ENCODE measurements around the gene TXNDC2. TPM values are rescaled to one million over a fixed set of nuclear protein-coding genes. Genes with fewer than 3 reads are reported as not detected.

TXNDC2 gene
- total and polyA plus RNA-seq, 9 of the 15 experiments (the other 6 are each of a cell fraction or from before 2014, with no cell fraction given), result 1.2 to 4.9 (median 2.3) TPM

DNA sequence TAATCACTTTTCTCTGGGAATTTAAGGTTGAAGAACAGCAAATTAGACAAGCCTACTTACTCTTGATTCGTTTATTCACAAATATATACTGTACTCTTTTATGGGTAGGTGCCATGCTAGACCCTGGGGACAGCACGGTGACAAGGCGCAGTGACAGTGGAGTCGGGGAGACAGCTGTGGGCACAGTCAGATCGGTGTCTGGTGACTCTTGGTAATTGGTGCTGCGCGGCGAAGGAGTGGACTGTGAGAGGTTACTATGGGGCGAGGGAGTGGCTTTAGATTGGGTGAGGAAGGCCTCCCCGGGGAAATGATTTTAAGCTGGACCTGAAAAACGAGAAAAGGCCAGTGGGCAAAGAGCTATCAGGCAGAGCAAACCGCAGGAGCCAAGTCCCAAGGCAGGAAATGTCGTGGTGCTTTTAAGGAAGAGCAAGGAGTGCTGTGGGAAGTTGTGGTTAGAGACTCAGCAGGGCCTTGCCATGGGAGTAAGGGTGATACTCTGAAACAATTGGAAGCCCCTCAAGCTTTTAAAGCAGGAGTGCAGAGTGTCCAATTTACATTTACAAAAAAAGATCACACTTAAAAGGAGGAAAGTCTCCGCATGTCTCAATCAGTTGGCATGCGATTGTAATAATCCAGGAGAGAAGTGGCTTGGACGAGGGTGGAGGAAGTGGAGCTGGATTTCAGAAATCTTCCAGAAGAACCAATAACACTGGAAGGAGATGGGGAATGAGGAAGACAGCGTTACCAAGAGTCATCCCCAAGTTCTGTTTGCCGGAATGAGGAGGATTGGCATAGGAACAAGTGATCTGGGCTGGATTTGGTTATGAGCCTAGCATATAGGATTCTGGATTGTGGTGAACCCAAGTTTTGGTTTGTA is 36.1 kb upstream of the TXNDC2 start (continued):
- no peak for TF ChIP-seq HNRNPLL (IDR thresholded peaks at IDR 0.05; ENCODE audit: low read depth, low read length, poor library complexity, severe bottlenecking)
- TF ChIP-seq CCNT2 (IDR thresholded peaks at IDR 0.05; ENCODE audit: borderline replicate concordance, extremely low read depth, insufficient read length, low read depth, low read length), result no peak
- no peak for TF ChIP-seq ZNF408 (CRISPR knock-in tag; IDR thresholded peaks at IDR 0.05; ENCODE audit: low read depth)
- TF ChIP-seq ZNF830 (CRISPR knock-in tag; IDR thresholded peaks at IDR 0.05), result no peak; the same call in 1 of the 2 replicates
- TF ChIP-seq, protein P1, sequence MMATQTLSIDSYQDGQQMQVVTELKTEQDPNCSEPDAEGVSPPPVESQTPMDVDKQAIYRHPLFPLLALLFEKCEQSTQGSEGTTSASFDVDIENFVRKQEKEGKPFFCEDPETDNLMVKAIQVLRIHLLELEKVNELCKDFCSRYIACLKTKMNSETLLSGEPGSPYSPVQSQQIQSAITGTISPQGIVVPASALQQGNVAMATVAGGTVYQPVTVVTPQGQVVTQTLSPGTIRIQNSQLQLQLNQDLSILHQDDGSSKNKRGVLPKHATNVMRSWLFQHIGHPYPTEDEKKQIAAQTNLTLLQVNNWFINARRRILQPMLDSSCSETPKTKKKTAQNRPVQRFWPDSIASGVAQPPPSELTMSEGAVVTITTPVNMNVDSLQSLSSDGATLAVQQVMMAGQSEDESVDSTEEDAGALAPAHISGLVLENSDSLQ (IDR thresholded peaks at IDR 0.05), result peak; percentile 65
- TF ChIP-seq NCOA2 (IDR thresholded peaks at IDR 0.05; ENCODE audit: partially characterized antibody in 2 of 2), result no peak
- TF ChIP-seq, protein P2, sequence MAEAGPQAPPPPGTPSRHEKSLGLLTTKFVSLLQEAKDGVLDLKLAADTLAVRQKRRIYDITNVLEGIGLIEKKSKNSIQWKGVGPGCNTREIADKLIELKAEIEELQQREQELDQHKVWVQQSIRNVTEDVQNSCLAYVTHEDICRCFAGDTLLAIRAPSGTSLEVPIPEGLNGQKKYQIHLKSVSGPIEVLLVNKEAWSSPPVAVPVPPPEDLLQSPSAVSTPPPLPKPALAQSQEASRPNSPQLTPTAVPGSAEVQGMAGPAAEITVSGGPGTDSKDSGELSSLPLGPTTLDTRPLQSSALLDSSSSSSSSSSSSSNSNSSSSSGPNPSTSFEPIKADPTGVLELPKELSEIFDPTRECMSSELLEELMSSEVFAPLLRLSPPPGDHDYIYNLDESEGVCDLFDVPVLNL (CRISPR knock-in tag; IDR thresholded peaks at IDR 0.05; ENCODE audit: low read depth), result no peak
- TF ChIP-seq YY1 (IDR thresholded peaks at IDR 0.05; ENCODE audit: borderline replicate concordance in 1 of 3, control insufficient read depth in 1 of 3, extremely low read depth in 1 of 3, insufficient read depth in 3 of 3, insufficient read length in 1 of 3, insufficient replicate concordance in 2 of 3, low read depth in 1 of 3, low read length in 2 of 3), result peak in 1 of 3 experiments; percentile 10
- TF ChIP-seq, protein P3, sequence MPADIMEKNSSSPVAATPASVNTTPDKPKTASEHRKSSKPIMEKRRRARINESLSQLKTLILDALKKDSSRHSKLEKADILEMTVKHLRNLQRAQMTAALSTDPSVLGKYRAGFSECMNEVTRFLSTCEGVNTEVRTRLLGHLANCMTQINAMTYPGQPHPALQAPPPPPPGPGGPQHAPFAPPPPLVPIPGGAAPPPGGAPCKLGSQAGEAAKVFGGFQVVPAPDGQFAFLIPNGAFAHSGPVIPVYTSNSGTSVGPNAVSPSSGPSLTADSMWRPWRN (IDR thresholded peaks at IDR 0.05; ENCODE audit: low read depth), result no peak
- TF ChIP-seq ZNF274 (IDR thresholded peaks at IDR 0.05; ENCODE audit: borderline replicate concordance, low read depth, low read length), result no peak
- no peak for TF ChIP-seq DNMT1 (IDR thresholded peaks at IDR 0.05)
- TF ChIP-seq ZSCAN29 (IDR thresholded peaks at IDR 0.05), result no peak
- no peak for TF ChIP-seq RBM34 (IDR thresholded peaks at IDR 0.05; ENCODE audit: borderline replicate concordance, insufficient read depth, low read length)
- TF ChIP-seq SUPT5H (IDR thresholded peaks at IDR 0.05), result 0 out of 2 replicates have a peak, but pooled peaks have one; percentile 46
- TF ChIP-seq IFI16 (CRISPR knock-in tag; IDR thresholded peaks at IDR 0.05), result no peak
- no peak for TF ChIP-seq ZNF165 (CRISPR knock-in tag; IDR thresholded peaks at IDR 0.05; ENCODE audit: borderline replicate concordance)
- TF ChIP-seq, protein P4, sequence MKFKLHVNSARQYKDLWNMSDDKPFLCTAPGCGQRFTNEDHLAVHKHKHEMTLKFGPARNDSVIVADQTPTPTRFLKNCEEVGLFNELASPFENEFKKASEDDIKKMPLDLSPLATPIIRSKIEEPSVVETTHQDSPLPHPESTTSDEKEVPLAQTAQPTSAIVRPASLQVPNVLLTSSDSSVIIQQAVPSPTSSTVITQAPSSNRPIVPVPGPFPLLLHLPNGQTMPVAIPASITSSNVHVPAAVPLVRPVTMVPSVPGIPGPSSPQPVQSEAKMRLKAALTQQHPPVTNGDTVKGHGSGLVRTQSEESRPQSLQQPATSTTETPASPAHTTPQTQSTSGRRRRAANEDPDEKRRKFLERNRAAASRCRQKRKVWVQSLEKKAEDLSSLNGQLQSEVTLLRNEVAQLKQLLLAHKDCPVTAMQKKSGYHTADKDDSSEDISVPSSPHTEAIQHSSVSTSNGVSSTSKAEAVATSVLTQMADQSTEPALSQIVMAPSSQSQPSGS (CRISPR knock-in tag; IDR thresholded peaks at IDR 0.05), result no peak
- no peak for TF ChIP-seq ZNF766 (CRISPR knock-in tag; conservative IDR thresholded peaks at IDR 0.05)
- TF ChIP-seq, protein P5, sequence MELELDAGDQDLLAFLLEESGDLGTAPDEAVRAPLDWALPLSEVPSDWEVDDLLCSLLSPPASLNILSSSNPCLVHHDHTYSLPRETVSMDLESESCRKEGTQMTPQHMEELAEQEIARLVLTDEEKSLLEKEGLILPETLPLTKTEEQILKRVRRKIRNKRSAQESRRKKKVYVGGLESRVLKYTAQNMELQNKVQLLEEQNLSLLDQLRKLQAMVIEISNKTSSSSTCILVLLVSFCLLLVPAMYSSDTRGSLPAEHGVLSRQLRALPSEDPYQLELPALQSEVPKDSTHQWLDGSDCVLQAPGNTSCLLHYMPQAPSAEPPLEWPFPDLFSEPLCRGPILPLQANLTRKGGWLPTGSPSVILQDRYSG (tag; conservative IDR thresholded peaks at IDR 0.05; ENCODE audit: low read depth), result no peak
- peak; percentile 79; the same call in 1 of the 2 replicates for TF ChIP-seq ZNF175 (CRISPR knock-in tag; IDR thresholded peaks at IDR 0.05; ENCODE audit: low read depth)
- TF ChIP-seq CREM (IDR thresholded peaks at IDR 0.05; ENCODE audit: low read depth), result peak; percentile 51
- TF ChIP-seq JUNB (CRISPR knock-in tag; conservative IDR thresholded peaks at IDR 0.05), result no peak

Data from K562 (cell line).